ENCODE results near the gene TP73. TPM values are rescaled to one million over a fixed set of nuclear protein-coding genes. Genes with fewer than 3 reads are reported as not detected.

Gene TP73
- total RNA-seq, 1 experiment from 2014 or later = 19.2 TPM

- Histone ChIP-seq H3K36me3 (ENCODE audit: control insufficient read depth in 1 of 2, insufficient read depth in 2 of 2, low read length in 2 of 2) (no peaks in the 10 kb centered on the region), H3K4me2 (ENCODE audit: low read length) (no peak overlapping the region), H3K9me2 (ENCODE audit: insufficient read depth) (no peaks in the 10 kb centered on the region), H3K9me3 (ENCODE audit: control insufficient read depth in 1 of 2, insufficient read depth in 1 of 2, low read depth in 1 of 2, low read length in 2 of 2) (no peaks in the 10 kb centered on the region), H3K27me3 (ENCODE audit: insufficient read depth, low read length) (no peaks in the 10 kb centered on the region), H4K20me1 (ENCODE audit: insufficient read depth) (no peaks in the 10 kb centered on the region), H3K9ac (ENCODE audit: low read length) (no peak overlapping the region), H3K4me3 (replicated peaks in 1 of 2; ENCODE audit: low read depth in 1 of 2, low read length in 2 of 2) (no peak overlapping the region), H2AFZ (ENCODE audit: low read depth, low read length, poor library complexity, severe bottlenecking) (no peak overlapping the region), H3K4me1 (ENCODE audit: control insufficient read depth in 1 of 2, insufficient read depth in 2 of 2, low read length in 2 of 2) (no peaks in the 10 kb centered on the region), H3K79me2 (ENCODE audit: insufficient read depth, low read length) (no peaks in the 10 kb centered on the region), H3K27ac (ENCODE audit: low read depth, low read length) (no peak overlapping the region)
- no TSS peak for BruUV-seq (replicated peaks)
- RAD21 ChIA-PET (ENCODE audit: low non-redundant PET in 1 of 2, low total read pairs in 2 of 2, uncharacterized antibody in 2 of 2, unreplicated experiment in 2 of 2) = no interaction called here
- no peak for ATAC-seq
- POLR2A ChIA-PET = no interaction called here
- DNase-seq (ENCODE audit: low read depth, low spot score) = no peak
- intact Hi-C loops (cut with micrococcal nuclease) = no loop called here
- CTCF ChIA-PET = no interaction called here
- no peak for TF ChIP-seq FOSL1 (IDR thresholded peaks at IDR 0.05; ENCODE audit: low read depth)
- no peak for TF ChIP-seq POLR2A (IDR thresholded peaks at IDR 0.05; ENCODE audit: borderline replicate concordance, extremely low read depth, insufficient read depth, insufficient read length)
- TF ChIP-seq SRF (IDR thresholded peaks at IDR 0.05; ENCODE audit: low read depth) = no peak
- TF ChIP-seq, protein P1, sequence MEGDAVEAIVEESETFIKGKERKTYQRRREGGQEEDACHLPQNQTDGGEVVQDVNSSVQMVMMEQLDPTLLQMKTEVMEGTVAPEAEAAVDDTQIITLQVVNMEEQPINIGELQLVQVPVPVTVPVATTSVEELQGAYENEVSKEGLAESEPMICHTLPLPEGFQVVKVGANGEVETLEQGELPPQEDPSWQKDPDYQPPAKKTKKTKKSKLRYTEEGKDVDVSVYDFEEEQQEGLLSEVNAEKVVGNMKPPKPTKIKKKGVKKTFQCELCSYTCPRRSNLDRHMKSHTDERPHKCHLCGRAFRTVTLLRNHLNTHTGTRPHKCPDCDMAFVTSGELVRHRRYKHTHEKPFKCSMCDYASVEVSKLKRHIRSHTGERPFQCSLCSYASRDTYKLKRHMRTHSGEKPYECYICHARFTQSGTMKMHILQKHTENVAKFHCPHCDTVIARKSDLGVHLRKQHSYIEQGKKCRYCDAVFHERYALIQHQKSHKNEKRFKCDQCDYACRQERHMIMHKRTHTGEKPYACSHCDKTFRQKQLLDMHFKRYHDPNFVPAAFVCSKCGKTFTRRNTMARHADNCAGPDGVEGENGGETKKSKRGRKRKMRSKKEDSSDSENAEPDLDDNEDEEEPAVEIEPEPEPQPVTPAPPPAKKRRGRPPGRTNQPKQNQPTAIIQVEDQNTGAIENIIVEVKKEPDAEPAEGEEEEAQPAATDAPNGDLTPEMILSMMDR (IDR thresholded peaks at IDR 0.05 in 2 of 3, conservative IDR thresholded peaks at IDR 0.05 in 1 of 3; ENCODE audit: borderline replicate concordance in 1 of 3, insufficient read depth in 1 of 3, low read depth in 2 of 3, low read length in 2 of 3) = no peak
- no peak for TF ChIP-seq RAD21 (IDR thresholded peaks at IDR 0.05; ENCODE audit: low read depth)
- TF ChIP-seq MAX (IDR thresholded peaks at IDR 0.05) = no peak
- no peak for TF ChIP-seq ZFX (IDR thresholded peaks at IDR 0.05)
- no peak for TF ChIP-seq TCF7L2 (IDR thresholded peaks at IDR 0.05; ENCODE audit: borderline replicate concordance, extremely low read depth, insufficient read depth, insufficient read length)
- no peak for TF ChIP-seq POLR2AphosphoS5 (IDR thresholded peaks at IDR 0.05; ENCODE audit: low read depth, low read length)
- TF ChIP-seq CBX3 (IDR thresholded peaks at IDR 0.05; ENCODE audit: low read depth) = no peak
- TF ChIP-seq CEBPB (IDR thresholded peaks at IDR 0.05; ENCODE audit: low read depth) = no peak
- no peak for TF ChIP-seq ELF1 (IDR thresholded peaks at IDR 0.05; ENCODE audit: borderline replicate concordance, low read depth)
- no peak for TF ChIP-seq YY1 (IDR thresholded peaks at IDR 0.05; ENCODE audit: extremely low read depth, insufficient replicate concordance, low read depth, low read length)
- TF ChIP-seq EZH2 (IDR thresholded peaks at IDR 0.05) = no peak
These were observed 46.5 kb downstream of the TP73 start for GRCh38 chr1:3698660-3699408.
